GM19328 (cell line): ENCODE data around the gene RAB26.
"Not testable (repeated sequence)": the region's sequence is repeated elsewhere in the genome, so short reads cannot be mapped to it uniquely, and the experiment has no call there.

Source experiments
- ATAC-seq: cut with Tn5 transposase; IDR thresholded peaks from one replicate; pipeline ENCODE4 v1.9.1; 2021; ENCODE audit warnings: mild to moderate bottlenecking, moderate library complexity; ENCODE audit not compliant: unreplicated experiment

RAB26 gene

DNA sequence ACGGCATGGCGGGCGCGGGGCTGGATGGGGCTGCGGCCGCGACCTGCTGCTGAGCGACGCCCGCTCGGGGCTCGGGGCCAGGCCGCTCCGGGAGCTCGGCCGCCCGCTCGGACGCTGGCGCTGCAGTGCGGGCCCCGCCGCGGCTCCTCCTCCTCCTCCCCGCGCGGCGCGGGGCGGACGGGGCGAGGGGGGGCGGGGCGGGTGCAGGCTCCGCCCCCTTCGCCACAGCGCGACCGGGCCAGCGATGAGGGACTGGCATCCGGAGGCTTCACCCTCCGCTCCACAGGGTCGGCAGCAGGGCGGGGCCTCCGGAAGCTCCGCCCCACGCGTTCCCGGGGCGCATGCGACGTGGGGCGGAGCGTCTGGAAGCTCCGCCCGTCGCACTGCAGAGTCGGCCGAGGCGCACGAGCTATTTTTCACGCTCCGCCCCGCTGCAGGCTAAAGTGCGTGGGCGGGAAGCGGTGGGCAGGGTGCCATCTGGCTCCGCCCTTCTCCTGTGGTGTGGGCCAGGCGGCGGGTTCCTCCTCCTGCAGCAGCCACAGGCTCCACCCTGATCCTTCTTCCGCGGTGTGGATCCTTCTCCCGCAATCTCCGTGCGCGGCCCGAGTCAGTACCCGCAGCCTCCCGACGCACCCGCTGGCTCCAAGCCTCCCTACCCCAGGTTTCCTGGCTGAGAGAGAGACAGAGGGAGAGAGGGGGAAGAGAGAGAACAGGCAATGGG is 12.5 kb upstream of the RAB26 start, which contains the start of gene PKD1:
TSS of gene PKD1 (minus strand) at position 129 of the 721 bp plus-strand sequence. CDS start 209 bp downstream, outside the sequence.
- ATAC-seq: not testable (repeated sequence)

DNA sequence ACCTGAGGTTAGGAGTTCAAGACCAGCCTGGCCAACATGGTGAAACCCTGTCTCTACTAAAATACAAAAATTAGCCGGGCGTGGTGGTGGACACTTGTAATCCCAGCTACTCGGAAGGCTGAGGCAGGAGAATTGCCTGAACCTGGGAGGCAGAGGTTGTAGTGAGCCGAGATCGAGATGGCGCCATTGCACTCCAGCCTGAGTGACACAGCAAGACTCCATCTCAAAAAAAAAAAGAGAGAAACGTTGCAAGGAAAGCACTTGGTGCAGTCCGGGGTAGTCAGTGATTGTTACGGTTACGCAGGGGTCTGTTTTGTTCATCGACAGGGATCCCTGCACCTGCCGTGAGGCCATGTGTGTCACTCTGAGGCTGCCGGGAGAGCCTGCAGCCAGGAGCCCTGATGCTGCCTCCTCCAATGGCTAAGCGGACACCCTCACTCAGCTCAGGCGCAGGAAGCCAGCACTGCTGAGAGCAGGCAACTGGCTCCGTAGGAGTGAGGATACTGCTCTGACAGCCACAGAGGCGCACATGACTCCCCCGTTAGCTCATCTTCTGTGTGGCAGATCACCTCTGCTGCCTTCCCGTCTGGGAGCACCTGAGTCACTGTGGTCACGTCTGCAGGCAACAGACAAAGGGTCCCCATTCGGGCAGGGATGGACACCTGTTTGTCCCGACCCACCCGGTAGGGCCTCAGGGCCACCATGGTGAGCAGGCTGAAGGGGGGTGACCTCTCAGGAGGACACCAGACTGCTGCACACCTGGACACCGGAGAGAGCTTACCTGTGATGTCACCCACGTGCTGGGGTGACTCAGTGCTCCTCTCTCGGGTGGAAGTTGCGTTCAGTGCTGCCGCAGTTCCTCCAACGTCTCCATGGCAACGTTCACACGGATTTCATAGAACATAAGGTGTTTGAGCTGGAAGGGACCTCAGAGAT is 5.2 kb upstream of the RAB26 start:
- ATAC-seq: no peak

DNA sequence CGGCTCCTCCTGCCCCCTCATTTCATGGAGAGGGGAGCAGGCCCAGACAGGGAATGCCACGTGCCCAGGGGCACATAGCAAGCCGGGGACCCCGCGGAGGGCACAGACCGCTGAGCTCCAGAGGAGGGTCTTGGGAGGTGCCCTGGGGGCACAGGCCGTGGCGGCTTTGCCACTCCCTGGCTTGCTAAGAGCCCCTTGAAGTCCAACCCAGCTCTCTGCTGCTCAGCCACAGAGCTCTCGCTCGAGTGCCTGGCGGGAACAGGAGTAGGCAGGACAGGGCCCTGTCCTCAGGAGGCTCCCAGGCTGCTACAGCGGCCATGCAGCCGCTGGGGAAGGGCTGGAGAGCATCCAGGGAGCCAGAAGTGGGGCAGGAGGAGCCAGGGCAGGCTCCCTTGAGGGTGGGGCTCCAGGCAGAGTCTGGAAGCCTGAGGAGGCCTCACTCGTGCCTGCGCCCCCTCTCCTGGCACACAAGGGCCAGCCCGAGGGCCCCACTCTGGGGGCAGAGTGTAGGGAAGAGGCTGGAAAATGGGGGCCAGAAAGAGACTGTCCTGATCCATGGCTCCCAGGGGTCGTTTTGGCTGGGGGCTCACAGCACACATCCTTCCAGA is 4.4 kb upstream of the RAB26 start:
- no peak for ATAC-seq

DNA sequence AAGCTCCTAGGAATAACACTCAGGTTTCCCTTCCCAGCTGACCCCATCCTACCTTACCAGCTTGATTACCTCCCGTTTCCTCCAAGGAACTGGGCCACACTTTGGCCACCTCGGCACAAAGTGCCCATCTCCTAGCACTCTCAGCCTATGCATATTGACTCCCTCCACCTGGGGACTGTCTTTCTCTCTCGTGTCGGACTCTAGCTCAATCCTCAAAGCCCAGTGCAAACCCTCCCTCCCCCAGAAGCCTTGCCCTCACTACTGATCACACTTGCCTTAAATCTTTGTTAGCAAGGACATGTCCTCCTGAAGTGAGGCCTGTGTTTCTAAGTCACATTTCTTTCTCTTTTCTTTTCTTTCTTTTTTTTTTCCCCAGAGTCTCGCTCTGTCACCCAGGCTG is 2.6 kb upstream of the RAB26 start:
- ATAC-seq: no peak

DNA sequence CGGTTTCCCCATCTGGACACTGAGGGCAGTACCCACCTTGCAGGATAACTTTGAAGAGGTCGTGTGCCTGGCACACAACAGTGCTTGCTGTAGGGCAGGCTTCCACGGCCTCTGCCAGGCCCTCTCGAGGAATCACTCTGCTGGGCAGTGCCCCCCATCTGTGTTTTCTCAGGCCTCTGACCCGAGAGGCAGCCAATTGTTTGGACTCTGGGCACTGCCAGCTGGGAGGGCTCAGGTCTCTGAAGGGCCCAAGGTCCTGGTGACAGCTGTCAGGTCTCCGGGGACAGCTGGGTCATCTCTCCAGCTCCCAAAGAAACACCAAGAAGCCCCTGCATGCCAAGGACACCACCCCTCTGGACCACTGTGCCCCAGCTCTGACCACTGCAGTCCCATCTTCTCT is 1.0 kb upstream of the RAB26 start:
- ATAC-seq: no peak

DNA sequence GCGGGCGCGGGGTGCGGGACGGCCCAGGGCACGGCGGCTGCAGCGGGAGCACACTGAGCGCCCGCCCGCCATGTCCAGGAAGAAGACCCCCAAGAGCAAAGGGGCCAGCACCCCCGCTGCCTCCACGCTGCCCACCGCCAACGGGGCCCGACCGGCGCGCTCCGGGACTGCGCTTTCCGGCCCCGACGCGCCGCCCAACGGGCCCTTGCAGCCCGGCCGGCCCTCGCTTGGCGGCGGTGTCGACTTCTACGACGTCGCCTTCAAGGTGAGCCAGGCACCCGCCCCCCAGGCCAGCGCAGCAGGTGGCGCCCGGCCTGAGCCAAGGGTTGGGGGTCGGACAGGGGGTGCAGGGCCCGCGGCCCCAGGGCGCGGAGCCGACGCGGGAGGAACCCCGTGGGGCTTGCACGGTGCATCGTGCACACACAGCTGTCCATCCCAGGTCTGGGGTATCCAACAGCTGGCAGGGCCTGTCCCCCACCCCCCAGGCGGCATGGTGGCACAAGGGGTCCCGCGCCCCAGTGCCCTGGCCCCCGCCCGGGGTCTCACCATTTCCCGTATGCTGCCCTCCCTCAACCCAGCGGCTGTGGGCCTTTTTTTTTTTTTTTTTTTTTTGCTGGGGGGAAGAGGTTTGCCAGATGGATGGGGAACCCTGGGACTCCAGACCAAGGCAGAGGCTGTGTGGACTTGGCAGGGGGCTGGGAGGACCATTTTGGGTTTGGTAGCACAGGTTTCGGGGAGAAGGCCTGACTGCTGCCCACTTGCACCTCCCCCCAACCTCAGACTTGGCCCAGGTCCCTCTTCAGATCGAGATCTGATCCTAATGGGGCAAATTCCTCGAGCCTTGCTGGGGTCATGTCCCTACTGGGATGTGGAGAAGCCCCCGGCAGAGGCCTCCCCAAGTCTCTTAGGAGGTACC is 547 bp downstream of the RAB26 start:
- no peak for ATAC-seq

DNA sequence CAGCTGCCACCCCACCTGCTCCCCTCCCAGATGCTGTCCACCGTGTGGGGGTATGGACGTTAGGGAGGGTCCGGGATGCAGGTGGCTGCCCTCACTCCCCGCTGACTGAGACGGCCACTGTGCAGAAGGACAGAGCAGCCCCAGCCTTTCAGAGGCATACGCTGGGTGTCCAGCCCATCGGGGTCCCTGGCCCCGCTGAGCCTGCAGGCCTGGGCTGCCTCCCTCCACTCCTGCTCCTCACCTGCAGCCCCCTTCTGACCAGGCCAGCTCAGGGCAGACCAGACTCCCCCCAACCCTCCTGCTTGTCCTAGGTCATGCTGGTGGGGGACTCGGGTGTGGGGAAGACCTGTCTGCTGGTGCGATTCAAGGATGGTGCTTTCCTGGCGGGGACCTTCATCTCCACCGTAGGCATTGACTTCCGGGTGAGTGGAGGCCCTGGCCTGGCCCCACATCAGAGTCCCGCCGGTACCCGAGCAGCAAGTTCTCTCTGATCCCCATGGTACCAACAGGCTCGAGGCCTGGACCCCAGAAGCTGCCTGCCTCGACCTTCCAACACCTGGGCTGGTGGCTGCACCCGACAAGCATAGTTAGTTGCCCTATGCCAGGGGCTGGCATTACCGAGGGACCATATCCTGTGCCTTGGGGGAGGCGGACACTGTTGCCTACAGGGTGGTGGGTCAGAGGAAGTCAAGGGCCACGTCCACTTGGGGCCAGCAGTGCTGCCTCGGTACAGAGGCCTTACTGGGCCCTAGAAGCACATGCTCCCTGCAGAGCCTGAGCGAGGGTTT is 1.4 kb downstream of the RAB26 start:
- no peak for ATAC-seq

DNA sequence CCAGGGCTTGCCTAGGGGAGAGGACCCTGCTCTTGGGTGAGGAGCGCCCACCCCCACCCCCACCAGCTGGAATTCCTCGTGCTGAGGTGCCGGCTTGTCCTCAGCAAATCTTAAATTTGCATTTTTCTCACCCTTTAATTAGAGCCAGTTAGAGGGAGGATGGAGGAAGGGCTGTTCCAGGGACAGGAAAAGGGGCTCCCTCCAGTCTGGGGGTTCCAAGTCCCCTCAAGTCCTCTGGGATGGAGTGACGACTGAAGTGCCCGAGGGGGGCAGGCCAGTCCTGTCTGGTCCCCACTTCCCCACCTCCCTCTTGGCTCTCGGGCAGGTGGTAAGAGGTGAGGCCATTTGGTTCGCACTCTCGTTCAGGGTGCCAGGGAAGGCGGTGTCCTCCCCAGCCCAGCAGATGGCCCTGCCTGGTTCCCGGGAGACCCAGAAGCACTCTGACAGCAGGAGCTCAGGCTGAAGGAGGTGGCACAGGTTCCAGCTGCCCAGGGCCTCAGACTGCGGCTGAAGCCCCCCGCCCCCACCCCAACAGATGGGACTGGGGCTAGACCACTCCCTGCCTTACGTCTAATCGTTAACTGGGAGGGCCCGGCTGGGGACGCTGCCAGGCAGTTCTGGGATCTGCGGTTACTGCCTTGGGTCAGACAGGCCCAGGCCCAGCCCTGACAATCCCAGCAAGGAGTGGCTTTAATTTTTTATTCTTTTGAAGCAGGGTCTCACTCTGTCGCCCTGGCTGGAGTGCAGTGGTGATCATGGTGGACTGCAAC is 2.2 kb downstream of the RAB26 start:
- no peak for ATAC-seq

DNA sequence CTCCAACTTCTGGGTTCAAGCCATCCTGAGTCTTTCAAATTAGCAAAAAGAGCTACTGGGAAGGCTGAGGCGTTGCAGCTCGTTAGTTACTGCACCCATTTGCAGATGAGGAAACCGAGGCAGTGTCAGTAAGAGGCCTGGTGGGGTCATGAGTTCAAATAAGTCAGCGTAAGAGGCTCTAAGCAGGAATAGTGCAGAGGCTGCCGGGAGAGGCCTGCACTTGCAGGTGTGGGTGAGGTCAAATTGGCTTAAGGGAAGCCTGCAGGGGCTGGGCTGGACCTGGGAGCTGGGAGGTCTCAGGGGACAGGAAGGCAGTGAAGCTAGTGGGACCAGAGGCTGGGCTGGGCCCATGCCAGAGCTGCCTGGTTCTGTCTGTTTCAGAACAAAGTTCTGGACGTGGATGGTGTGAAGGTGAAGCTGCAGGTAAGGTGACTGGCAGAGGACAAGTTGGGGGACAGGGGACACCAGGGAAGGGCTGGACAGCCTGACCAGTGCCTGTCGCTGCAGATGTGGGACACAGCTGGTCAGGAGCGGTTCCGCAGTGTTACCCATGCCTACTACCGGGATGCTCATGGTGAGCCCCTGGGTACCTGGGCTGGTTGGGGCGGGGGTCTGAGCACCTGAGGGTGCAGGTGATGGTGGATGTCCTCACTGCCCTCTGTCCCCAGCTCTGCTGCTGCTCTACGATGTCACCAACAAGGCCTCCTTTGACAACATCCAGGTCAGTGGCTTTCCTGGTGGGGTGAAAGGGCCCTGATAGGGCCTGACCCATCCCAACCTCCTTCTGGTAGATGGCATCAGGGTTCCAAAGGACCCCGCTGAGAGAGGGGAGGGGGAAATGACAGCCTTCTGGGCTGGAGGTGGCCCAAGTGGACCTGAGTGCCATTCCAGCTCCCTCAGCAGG is 3.0 kb downstream of the RAB26 start:
- no peak for ATAC-seq

DNA sequence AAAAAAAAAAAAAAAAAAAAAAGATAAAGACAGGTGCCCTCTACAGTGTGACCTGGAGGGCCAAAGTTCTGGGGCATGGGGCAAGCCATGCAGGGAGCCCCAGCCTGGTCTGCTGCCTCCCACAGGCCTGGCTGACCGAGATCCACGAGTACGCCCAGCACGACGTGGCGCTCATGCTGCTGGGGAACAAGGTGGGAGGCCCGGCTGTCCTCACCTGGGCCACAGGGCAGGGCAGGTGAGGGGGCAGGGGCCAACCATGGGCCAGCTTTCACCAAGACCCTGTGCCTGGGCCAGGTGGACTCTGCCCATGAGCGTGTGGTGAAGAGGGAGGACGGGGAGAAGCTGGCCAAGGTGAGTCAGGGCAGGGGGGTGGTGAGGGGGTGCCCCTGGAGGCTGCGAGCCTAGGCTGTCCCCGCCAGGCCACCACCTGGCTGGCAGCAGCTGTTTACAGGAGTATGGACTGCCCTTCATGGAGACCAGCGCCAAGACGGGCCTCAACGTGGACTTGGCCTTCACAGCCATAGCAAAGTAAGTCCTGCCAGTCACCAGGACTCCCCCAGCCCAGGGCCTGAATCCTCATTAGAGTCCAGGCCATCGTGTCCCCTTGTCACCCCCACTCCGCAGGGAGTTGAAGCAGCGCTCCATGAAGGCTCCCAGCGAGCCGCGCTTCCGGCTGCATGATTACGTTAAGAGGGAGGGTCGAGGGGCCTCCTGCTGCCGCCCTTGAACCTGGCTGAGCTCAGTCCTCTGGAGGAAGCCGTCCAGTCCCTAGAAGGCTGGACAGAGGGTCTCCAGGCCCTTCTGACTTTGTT is 4.5 kb downstream of the RAB26 start:
- no peak for ATAC-seq

DNA sequence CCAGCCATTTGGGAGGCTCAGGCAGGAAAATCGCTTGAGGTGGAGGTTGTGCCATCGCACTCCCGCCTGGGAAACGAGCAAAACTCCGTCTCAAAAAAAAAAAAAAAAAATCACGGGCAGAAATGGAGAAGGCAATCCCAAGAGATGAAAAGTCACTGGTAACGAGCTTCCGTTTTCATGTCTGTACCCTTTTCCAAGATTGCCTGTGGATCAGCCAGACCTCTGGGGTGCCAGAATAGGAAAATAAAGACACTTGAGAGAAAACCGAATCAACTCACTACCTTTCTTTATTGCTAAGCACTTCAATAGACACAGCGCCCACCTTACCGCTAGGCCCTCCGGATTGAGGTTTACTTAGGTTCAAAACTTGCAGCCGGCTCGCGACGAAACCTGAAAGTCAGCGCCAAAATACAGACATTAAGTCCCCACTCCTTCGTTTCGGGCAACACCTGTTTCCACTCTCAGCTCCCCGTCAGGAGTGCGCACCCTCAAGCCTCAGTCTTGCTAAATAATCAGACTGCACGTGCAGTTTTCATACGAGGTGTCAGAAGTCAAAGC is 6.2 kb downstream of the RAB26 start:
- ATAC-seq: no peak

DNA sequence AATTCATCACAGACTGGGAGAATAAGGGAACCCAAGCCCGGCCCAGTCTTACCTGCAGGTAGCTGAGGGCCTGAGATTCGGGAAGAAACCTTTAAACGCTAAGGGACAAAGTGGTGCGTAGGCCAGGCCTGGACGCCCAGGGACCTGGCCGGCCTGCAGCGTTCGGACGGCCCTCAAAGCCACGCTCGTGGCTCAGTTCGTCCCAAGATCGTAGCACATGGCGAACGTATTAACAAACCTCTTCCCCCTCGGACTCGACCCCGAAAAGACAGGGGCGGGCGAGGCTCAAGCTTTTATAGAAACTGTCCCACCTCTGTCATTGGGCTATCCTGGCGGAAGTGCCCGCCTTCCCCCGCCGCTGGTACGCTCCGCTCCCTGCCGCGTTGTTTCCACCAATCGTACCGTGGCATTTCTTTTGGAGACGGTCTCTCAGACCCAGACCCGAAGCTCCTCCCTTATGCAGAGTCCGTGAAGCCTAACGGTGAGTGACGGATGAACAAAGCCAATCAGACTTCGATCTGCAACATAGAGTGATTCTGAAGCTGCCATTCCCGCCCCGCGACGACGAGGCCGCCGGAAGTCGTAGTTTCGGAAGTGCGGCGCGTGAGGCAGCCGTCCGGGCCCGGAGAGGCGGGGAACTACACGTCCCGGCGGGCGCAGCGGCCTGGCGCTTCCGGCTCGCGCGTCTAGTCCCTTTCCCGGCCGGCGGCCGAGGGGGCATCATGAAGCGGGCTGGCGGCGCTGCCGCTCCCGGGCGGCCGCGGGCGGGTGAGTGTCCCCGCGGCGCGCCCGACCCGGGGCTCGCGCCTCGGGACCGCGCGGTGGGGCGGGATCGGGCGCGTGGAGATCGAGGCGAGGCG is 6.9 kb downstream of the RAB26 start, which contains the start of gene TRAF7:
TSS of gene TRAF7 (plus strand) at position 692 of the 860 bp plus-strand sequence. CDS start 8,139 bp downstream, outside the sequence.
- ATAC-seq: peak; percentile 82

DNA sequence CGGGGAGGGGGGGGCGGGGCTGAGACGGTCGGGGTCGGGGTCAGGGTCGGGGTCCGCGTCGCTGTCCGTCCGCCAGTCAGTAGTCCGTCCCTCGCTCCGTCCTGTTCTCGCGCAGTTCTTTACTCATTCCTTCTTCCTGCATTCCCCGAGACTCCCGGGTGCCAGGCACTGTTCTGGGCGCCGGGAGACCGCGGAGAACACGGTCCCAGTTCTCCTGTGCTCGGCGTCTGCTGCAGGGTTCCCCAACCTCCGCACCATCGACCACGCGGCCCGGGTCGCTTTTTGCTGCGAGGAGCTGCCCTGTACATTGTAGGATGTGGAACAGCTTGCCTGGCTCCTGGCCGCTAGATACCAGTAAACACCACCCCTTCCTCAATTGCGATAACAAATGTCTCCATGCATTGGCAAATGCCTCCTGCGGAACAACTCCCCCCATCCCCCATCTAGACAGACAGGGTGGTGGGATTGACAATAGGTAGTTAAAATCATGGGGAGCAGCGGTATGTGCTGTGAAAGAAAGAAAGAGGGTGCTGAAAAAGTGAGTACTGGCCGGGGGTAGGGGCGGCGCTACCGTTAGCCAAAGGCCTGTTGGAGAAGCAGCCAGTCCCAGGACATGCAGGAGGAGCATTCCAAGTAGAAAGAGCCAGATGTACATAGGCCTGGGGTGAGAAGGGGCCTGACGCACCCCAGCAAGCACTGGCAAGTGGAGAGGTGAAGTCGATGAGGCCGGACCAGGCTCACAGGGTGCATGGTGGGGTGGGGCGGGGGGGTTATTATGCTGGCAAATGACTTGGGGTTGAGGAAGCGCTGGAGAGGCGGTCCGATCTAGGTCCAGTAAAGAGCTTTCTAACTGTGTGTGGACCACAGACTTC is 7.8 kb downstream of the RAB26 start:
- no peak for ATAC-seq

DNA sequence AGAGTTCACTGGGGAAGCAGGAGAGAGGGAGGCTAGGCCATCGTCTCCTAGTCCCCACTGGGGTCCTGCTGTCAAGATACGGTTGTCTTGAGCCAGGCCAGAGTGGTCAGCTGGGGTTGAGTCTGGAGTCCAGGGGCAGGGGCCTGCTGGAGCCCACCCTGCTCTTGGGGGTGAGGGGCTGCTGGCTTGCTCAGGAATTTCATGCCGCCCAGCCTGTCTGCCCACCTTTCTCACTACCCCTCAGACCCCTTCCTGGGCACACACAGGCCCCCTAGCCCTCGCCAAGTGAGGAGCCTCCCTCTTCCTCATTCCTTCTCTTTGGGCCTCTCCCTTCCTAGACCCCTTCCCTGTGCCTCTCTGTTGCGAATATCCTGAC is 8.4 kb downstream of the RAB26 start:
- ATAC-seq: no peak
